Measurements from ENCODE around the gene SLC43A3.
"Not testable (repeated sequence)": the region's sequence is repeated elsewhere in the genome, so short reads cannot be mapped to it uniquely, and the experiment has no call there.

SLC43A3 gene

DNA sequence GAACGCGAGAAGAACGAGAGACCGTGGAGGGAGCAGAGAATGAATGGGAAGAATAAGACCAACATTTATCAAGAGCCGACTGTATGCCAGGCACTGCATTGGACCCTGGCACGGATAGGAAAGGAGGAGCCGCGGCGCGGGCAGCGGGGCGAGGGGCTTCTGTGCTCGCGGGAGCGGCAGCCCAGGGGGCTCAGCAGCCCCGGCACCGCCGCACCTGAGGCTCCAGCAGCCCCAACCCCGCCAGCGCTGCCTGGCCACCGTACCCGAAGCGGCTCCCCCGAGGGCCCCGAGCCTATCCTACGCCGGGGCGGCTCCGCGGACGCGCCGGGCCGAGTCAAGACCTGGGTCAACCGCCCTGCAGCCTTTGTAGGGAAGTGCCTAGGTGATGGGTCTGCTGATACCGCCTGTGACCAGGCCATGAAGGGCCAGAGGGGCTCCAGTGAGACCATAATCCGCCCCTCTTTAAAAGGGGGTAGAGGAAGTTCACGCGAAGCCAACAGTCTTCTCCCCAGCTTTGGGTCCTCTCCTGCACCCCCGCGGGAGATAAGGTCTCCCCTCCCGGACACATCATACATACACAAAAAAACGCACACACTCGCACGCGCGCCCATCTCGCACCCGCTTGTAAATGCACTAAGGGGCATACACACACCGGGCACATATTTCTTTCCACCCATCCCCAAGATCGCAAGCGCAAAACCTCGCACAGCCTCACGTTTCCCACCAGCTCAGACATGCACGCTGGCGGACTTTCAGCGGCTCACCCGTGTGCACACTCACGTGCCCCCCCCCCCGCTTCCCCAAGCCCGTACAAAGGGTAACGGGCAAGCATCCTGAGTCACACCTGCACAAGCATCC lies 32.5 kb upstream of the SLC43A3 start:
- no peak for DNase-seq (ENCODE audit: low read depth)

GRCh38 chr11:57458410-57459163 lies 31.7 kb upstream of the SLC43A3 start:
- peak; percentile 53 for DNase-seq (ENCODE audit: low read depth)

- DNase-seq (ENCODE audit: low read depth) = no peak
These were observed 31.1 kb upstream of the SLC43A3 start for GRCh38 chr11:57458060-57458409.

GRCh38 chr11:57457643-57458023 lies 30.7 kb upstream of the SLC43A3 start:
- DNase-seq (ENCODE audit: low read depth) = no peak

DNA sequence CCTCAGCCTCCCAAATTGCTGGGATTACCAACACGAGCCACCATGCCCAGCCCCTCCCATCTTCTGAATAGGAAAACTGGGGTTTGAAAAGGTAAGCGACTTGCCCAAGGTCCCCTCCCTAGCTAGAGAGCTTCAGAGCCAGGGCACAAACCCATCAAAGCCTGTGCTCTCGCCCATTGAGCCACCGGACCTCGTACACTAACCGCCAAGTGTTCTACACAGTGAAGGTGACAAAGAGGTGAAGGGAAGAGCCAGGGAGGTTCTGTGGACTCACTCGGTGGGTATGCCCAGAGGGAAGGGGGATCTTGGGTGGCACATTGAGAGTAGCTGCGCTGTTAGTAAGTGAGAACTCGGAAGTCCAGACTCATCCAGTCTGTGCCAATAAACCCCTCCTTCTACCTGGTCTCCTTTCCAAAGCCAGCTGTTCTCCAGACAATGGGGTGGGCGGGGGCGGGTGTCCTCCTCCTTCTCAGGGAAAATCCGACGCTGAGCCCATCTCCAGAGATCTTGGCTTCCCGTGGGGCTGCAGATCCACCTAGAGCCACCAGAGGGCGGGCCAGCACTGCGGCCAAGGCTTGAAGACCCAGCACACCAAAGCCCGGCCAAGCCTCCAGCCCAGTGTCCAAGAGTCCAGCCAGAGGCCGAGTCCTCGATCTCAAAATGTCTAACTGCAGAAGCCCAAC lies 30.2 kb upstream of the SLC43A3 start:
- peak; percentile 64 for DNase-seq (ENCODE audit: low read depth)

- DNase-seq (ENCODE audit: low read depth) = no peak
These were observed 26.7 kb upstream of the SLC43A3 start for GRCh38 chr11:57453543-57454177.

DNA sequence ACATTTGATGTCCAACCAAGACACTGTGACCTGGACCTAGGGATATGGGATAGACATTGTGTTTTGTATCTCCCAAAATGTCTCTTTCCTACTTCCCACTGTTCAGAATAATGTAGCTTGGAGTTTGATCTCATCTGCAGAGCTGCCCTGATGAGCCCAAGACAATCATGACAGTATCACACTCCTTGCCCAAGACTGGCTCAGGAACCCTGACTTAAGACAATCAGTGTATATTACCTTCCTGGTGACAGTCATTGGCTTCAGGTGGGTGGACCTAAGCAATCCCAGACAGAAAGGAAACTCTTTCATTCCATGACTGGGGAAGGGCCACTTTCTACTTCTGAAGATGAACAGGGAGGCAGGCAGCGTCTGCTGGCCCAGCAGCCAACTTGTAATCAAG lies 19.1 kb upstream of the SLC43A3 start:
- no peak for DNase-seq (ENCODE audit: low read depth)

GRCh38 chr11:57445122-57445394 lies 18.1 kb upstream of the SLC43A3 start:
- not testable (repeated sequence) for DNase-seq (ENCODE audit: low read depth)

- no peak for DNase-seq (ENCODE audit: low read depth)
These were observed 17.6 kb upstream of the SLC43A3 start for GRCh38 chr11:57444362-57445121.

- DNase-seq (ENCODE audit: low read depth) = no peak
These were observed 14.0 kb upstream of the SLC43A3 start for GRCh38 chr11:57440744-57441414.

DNA sequence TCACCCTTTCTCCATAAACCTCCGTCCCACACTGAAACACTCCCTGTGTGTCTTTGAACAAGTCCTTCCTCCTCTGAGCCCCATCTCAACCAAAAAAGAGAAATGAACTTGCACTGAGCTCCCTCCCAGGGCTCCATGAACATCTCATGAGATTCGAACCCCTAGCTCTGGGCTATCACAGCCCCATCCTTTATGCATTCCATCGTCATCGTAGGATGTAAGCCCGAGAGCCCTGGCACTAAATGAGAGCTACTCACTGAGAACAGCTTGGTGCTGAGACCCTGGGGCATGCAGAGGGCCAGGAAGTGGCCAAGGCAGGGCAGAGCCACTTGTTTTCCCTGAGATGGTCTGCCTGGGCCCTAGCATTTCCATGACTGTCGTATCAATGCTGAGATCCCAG lies 12.9 kb upstream of the SLC43A3 start:
- DNase-seq (ENCODE audit: low read depth) = no peak

GRCh38 chr11:57438345-57439285 lies 11.7 kb upstream of the SLC43A3 start:
- DNase-seq (ENCODE audit: low read depth) = no peak

GRCh38 chr11:57436031-57436430 lies 9.1 kb upstream of the SLC43A3 start:
- DNase-seq (ENCODE audit: low read depth) = no peak

DNA sequence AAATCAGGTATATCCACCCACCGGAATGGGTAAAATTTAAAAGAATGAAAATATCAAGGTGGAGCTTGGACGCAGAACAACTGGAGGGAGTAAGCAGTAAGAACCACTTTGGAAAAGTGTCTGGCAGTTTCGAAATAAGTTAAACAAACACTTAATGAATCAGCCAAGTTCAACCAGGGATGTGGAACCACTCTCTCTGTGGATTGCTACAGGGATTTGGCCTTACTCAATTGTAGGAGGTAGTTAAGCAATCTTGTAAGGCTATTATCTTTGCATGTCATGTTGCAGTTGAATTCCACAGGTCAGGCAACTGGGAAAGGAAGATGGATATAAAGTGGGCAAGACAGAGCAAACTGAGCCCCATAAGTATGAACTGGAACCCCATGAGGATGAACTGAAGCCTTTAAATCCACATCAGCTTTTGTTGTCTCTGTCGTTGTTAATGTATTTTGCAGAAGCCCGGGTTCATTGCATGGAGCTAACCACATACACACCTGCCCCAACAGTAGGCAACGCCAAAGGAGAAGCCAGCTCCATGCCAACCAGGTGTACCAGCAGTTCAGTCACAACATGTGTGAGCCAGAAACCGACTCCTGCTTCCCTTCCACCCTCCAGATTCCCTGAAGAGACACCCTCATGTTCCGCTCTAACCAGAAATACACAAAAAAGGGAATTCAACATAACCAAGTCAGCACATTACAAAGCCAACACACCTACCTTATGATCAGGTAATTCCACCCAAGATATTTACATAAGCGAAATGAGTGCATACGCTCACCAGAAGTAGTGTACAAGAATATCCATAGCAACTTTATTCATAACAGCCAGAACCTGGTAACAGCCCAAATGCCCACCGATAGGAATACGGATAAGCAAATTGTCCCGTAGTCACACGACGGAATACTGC lies 8.0 kb upstream of the SLC43A3 start:
- no peak for DNase-seq (ENCODE audit: low read depth)

- DNase-seq (ENCODE audit: low read depth) = no peak
These were observed 5.8 kb upstream of the SLC43A3 start for GRCh38 chr11:57432714-57433163.

- DNase-seq (ENCODE audit: low read depth) = no peak
These were observed 5.2 kb upstream of the SLC43A3 start for GRCh38 chr11:57432149-57432561.

DNA sequence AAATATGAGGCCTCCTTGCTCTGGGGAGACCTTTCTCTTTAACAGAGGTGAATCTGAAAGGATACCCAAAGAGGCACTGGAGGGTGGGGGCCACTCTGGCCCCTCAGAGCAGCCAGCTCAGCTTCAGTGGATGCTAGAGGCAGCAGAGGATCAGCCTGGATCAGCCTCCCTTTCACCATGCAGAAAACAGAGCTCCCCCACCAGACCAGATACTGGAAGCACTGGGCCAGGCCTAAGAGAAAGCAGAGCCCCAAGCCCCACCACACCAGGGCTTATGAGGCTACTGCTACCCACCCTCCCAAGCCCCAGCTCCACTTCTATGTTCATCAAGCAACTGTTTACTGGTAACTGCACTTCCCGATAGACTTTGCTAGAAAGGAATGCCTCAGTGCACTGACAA lies 4.0 kb upstream of the SLC43A3 start:
- DNase-seq (ENCODE audit: low read depth) = no peak

DNA sequence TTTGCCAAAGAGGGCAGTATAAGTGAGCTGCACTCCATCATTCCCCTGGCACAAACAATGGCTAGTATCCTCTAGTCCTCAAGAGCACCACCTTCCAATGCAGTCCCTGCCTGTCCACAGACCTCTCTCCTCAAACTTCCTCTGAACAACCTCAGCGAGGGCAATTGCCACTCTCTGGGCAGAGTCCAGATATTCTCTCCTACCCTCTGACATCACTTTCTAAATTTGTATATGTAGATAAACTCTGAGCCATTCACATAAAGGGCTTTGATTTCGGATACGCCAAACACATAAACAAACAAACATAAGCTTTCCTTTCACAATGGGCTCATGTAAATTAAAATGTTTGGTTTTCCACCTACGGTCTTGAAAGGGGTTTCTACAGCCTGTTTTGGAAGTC lies 3.0 kb upstream of the SLC43A3 start:
- DNase-seq (ENCODE audit: low read depth) = no peak

DNA sequence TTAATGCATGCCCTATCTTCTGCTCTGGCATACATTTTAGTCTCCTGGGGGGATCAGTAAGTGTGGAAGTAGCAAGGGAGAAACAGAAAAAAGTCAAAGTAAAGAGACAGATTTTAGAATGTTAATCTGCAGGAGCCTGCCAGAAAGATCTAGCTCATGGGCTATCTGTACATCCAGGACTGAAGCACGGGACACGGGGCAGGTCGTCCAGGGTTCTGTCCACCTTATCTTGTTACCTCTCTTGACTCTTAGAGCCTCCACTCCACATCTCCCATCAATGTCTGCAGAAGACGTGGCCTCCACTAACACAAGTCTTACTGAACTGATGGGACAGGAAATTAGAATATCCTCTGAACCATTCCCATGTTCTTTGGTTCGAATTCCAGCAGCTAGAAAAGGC lies 1.7 kb upstream of the SLC43A3 start:
- DNase-seq (ENCODE audit: low read depth) = no peak
